ENCODE results near the gene ZMIZ1. TPM values are rescaled to one million over a fixed set of nuclear protein-coding genes. Genes with fewer than 3 reads are reported as not detected.

The ZMIZ1 gene
- total RNA-seq, 1 donor from 2014 or later = 46.2 TPM

DNA sequence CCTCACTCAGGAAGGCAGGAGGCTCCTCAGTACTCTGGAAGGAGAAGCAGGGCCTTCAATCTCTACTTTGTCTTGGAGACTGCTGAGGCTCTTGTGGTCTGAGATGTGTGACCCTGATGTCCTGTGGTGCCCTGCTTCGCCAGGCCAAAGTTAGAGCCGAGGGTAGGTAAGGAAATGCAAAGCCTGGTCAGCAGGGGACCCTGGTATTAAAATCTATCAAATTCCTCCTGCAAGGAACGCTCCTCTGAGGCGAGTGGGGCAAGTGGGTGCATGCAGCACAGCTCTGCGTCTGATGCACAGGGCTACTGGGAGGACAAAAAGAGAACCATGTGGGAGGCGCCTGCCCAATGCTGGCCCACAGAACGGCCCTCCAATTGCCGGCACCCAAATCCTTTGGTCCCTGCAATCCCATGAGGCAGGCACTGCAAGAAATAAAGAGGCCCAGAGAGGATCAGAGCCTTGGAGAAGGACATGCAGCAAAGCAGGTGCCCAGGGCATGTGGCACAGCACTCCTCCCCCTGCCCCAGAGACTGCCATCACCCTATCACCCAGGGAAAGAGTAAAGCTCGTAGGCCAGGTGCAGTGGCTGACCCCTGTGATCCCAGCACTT lies 23.1 kb upstream of the ZMIZ1 start:
- H3K27ac Mint-ChIP-seq (ENCODE audit: unreplicated experiment) = no peak overlapping the region
- peaks cover 19% of the 10 kb centered on the region for H3K27me3 Mint-ChIP-seq (ENCODE audit: low read depth)
- H3K9me3 Mint-ChIP-seq (ENCODE audit: low read depth) = peaks cover 4% of the 10 kb centered on the region
- H3K36me3 Mint-ChIP-seq (ENCODE audit: low read depth) = no peaks in the 10 kb centered on the region
- peak; percentile 47 for DNase-seq (ENCODE audit: low spot score)
- TF ChIP-seq, protein P1, sequence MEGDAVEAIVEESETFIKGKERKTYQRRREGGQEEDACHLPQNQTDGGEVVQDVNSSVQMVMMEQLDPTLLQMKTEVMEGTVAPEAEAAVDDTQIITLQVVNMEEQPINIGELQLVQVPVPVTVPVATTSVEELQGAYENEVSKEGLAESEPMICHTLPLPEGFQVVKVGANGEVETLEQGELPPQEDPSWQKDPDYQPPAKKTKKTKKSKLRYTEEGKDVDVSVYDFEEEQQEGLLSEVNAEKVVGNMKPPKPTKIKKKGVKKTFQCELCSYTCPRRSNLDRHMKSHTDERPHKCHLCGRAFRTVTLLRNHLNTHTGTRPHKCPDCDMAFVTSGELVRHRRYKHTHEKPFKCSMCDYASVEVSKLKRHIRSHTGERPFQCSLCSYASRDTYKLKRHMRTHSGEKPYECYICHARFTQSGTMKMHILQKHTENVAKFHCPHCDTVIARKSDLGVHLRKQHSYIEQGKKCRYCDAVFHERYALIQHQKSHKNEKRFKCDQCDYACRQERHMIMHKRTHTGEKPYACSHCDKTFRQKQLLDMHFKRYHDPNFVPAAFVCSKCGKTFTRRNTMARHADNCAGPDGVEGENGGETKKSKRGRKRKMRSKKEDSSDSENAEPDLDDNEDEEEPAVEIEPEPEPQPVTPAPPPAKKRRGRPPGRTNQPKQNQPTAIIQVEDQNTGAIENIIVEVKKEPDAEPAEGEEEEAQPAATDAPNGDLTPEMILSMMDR (IDR thresholded peaks at IDR 0.05) = no peak
- H3K4me3 Mint-ChIP-seq (ENCODE audit: unreplicated experiment) = no peak overlapping the region
- peaks cover 12% of the 10 kb centered on the region for H3K4me1 Mint-ChIP-seq (ENCODE audit: low read depth)

DNA sequence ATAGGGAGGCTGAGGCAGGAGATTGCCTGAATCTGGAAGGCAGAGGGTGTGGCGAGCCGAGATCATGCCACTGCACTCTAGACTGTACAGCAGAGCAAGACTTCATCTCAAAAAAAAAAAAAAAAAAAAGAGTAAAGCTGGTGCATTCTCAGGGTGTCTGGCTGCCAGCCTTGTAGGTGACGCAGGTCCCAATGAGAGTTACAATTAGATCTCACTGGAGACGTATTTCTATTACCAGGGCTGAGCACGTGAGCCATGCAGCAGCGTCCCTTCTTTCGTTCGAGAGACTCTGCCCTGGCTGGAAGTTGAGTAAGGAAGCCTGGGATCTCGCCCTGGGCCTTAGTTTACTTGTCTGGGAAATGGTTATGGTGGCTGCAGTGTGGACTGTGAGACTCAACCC lies 22.4 kb upstream of the ZMIZ1 start:
- no peaks in the 10 kb centered on the region for H3K36me3 Mint-ChIP-seq (ENCODE audit: low read depth)
- TF ChIP-seq, protein P1 (IDR thresholded peaks at IDR 0.05) = no peak
- no peak overlapping the region for H3K4me3 Mint-ChIP-seq (ENCODE audit: unreplicated experiment)
- H3K9me3 Mint-ChIP-seq (ENCODE audit: low read depth) = peaks cover 4% of the 10 kb centered on the region
- peaks cover 16% of the 10 kb centered on the region for H3K27me3 Mint-ChIP-seq (ENCODE audit: low read depth)
- DNase-seq (ENCODE audit: low spot score) = peak; percentile 33
- H3K4me1 Mint-ChIP-seq (ENCODE audit: low read depth) = peaks cover 18% of the 10 kb centered on the region
- H3K27ac Mint-ChIP-seq (ENCODE audit: unreplicated experiment) = no peak overlapping the region

DNA sequence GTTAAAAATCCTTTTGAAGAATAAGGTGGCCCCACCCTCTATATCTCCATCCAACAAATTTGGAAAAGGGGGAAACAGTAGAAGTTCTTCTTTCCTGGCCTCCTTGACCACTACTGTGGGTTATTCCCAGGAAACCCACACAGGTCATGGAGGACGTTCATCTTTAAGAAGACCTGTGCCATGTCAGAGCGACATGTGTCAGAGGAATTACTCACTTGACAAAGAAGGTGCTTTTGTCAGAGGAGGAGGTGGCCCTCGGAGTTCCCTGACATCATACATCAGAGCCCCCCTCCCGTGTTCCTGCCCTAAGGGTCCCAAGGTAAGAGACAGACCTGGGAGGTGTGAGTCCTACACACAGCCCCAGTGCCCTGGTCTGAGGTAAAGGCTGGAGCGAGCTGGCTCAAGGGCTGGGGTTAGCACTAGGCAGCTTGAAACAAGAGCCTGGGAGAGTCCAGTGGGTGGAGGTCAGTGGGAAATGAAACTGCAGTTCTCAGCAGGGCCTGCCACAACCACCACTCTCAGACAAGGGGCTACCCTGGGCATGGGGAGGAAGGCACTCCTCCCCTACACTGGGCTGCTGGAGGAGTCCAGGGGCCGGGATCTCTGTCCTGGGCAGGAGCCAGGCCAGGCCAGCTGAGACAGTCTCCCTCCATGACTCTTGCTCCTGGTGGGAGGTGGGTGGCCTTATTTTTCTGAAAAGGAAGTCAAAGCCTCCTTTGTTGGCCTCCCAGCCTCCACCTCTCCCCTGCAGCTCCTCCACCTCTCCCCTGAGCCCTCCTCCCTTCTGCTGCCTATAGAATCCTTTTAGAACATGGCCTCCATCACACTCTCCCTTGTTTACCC lies 21.8 kb upstream of the ZMIZ1 start:
- Mint-ChIP-seq H3K27me3 (ENCODE audit: low read depth) (peaks cover 13% of the 10 kb centered on the region), H3K4me1 (ENCODE audit: low read depth) (peaks cover 20% of the 10 kb centered on the region), H3K9me3 (ENCODE audit: low read depth) (peaks cover 4% of the 10 kb centered on the region), H3K27ac (ENCODE audit: unreplicated experiment) (no peak overlapping the region), H3K4me3 (ENCODE audit: unreplicated experiment) (no peak overlapping the region), H3K36me3 (ENCODE audit: low read depth) (no peaks in the 10 kb centered on the region)
- peak; percentile 63 for DNase-seq (ENCODE audit: low spot score)
- TF ChIP-seq, protein P1 (IDR thresholded peaks at IDR 0.05) = no peak

DNA sequence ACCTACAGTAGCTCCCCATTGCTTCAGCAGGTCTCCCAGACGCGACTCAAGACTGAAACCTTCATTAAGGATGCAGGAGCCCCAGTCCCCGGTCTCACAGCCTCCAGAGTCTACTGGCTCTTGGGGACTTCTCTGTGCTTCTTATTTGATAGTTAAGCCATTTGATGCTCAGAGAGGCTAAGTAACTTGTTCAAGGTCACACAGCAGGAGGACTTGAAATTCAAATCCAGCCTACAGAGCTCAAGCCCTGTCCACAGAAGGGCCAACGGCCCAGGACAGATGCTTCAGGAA lies 21.2 kb upstream of the ZMIZ1 start:
- peak; percentile 27 for DNase-seq (ENCODE audit: low spot score)
- Mint-ChIP-seq H3K4me1 (ENCODE audit: low read depth) (peaks cover 20% of the 10 kb centered on the region), H3K4me3 (ENCODE audit: unreplicated experiment) (no peak overlapping the region), H3K27me3 (ENCODE audit: low read depth) (peaks cover 12% of the 10 kb centered on the region), H3K36me3 (ENCODE audit: low read depth) (no peaks in the 10 kb centered on the region), H3K9me3 (ENCODE audit: low read depth) (peaks cover 4% of the 10 kb centered on the region), H3K27ac (ENCODE audit: unreplicated experiment) (no peak overlapping the region)
- TF ChIP-seq, protein P1 (IDR thresholded peaks at IDR 0.05) = no peak

DNA sequence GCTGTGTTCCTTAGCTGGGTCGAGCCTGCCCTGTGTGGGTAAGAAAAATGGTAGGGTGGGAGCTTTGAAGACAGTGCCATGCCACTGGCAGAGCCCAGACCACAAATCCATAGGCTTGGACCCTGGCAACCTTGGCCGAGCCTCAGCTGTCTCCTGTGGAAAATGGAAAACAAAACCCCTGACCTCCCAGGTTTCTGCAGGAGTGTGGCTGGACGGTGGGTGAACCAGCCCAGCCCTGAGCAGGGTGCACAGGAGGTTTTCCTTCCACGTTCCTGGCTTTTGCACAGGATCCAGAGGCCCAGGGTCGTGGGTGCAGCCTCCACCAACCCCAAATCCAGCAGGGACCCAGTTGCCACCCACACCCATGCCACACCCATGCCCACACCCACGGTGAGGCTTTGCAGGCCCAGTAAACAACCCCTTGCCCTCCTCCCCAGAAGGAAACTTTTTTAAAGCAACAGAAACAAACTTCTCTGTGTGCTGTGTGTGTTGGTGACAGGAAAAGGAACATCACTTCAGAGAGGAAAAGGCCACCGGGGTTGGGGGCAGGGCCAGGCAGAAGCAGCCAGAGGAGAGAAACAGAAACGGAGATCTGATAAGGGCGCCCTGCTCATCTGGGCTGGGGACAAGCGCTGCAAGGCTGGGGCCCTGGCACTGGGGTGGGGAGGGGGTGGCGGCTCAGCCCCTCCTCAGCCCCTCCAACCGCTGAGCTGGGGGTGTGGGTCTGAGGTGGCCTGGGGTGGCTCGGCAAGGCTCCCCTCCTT lies 20.7 kb upstream of the ZMIZ1 start:
- Mint-ChIP-seq H3K9me3 (ENCODE audit: low read depth) (no peaks in the 10 kb centered on the region), H3K27me3 (ENCODE audit: low read depth) (peaks cover 10% of the 10 kb centered on the region), H3K27ac (ENCODE audit: unreplicated experiment) (no peak overlapping the region), H3K36me3 (ENCODE audit: low read depth) (no peaks in the 10 kb centered on the region), H3K4me1 (ENCODE audit: low read depth) (peaks cover 20% of the 10 kb centered on the region), H3K4me3 (ENCODE audit: unreplicated experiment) (no peak overlapping the region)
- TF ChIP-seq, protein P1 (IDR thresholded peaks at IDR 0.05) = no peak
- peak; percentile 62 for DNase-seq (ENCODE audit: low spot score)
